GM12873 (cell line): ENCODE results near the gene LTBP4.

Source experiments
- CTCF ChIP-seq: IDR thresholded peaks from 2 replicates; pipeline ENCODE4 v1.5.1; 2012; ENCODE audit warnings: low read depth, mild to moderate bottlenecking, moderate library complexity, low read length, control low read depth; ENCODE audit not compliant: insufficient read depth; ENCODE audit errors: missing control alignments

LTBP4 gene

GRCh38 chr19:40672573-40673299 is 71.6 kb downstream of the LTBP4 start:
- no peak for TF ChIP-seq CTCF

DNA sequence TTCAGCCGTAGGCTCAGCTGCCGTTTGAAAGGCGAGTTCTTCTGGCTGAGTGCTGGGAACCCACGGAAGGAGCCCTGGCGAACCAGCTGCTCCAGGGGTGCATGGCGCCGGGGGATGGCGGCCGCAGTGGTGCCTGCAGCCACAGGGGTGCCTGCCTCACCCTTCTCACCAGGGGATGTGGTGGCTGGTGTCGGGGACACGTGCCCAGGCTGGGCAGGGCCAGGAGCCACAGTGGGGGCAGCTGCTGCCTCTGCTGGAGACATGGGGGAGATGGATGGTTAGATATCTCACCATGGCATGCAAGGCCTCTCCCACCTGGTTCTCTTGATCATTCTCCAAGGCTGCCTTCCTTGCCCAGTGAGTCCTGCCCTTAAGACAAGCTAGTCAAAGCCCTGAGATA is 72.2 kb downstream of the LTBP4 start:
- TF ChIP-seq CTCF = no peak

DNA sequence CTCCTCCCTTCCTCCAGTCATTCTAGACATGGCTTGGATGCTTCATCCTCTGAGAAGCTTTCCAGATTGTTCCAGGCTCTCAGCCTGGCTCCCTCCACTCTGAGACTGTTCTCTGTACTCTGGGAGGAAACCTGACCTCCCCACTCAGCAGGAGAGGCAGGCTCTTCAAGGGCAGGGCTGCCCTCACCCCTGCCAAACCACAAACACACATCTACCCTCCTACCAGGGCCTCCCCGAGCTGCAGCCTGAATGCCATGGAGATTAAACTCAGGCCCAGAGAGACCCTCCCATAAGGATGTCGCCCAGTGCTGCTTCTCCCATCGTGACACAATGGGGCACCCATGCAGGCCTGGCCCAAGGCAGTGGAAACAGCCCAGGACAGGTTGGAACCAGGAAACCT is 73.1 kb downstream of the LTBP4 start:
- no peak for TF ChIP-seq CTCF

DNA sequence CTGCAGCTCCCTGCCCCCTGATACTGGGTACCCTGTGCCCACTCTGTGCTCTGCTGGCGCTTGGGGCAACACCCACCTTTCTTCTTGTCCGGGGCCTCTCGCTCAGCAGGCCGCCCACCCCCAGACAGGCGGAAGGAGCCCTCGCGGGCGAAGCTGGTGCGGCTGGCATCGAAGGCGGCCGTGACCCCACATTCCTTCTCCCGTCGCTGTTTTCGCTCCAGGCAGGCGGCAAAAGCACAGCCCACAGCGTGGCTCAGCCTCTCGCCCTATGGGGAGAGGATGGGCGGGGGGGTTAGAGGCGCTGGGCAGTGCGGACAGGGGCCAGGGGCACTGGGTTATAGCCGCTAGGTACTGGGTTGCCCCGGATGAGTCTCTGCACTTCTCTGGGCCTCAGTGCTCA is 76.0 kb downstream of the LTBP4 start:
- TF ChIP-seq CTCF = no peak
